Eye (tissue), 1 donor: ENCODE results near the gene GGNBP2.
"Not testable (repeated sequence)": the region's sequence is repeated elsewhere in the genome, so short reads cannot be mapped to it uniquely, and the experiment has no call there.

Source experiments
- DNase-seq: peaks from one replicate; pipeline ENCODE4 v3.0.0-alpha.2; 2015

The GGNBP2 gene

GRCh38 chr17:36602924-36603384 lies 58.2 kb downstream of the GGNBP2 start:
- DNase-seq = peak; percentile 86

GRCh38 chr17:36605028-36605427 lies 60.3 kb downstream of the GGNBP2 start:
- DNase-seq = not testable (repeated sequence)

GRCh38 chr17:36608280-36608679 lies 63.6 kb downstream of the GGNBP2 start:
- no peak for DNase-seq

GRCh38 chr17:36608794-36609497 lies 64.2 kb downstream of the GGNBP2 start:
- DNase-seq = peak; percentile 84

- DNase-seq = no peak
These were observed 64.8 kb downstream of the GGNBP2 start for GRCh38 chr17:36609498-36609862.

GRCh38 chr17:36610474-36610873 lies 65.8 kb downstream of the GGNBP2 start:
- no peak for DNase-seq

- DNase-seq = no peak
These were observed 66.8 kb downstream of the GGNBP2 start for GRCh38 chr17:36611345-36612072.

GRCh38 chr17:36612323-36612722 lies 67.6 kb downstream of the GGNBP2 start:
- no peak for DNase-seq

- no peak for DNase-seq
These were observed 68.4 kb downstream of the GGNBP2 start for GRCh38 chr17:36613155-36613554.

GRCh38 chr17:36614081-36614480 lies 69.4 kb downstream of the GGNBP2 start:
- no peak for DNase-seq

- no peak for DNase-seq
These were observed 70.2 kb downstream of the GGNBP2 start for GRCh38 chr17:36614933-36615332.

GRCh38 chr17:36616061-36617029 lies 71.6 kb downstream of the GGNBP2 start:
- no peak for DNase-seq

GRCh38 chr17:36617773-36618172 lies 73.1 kb downstream of the GGNBP2 start:
- DNase-seq = peak; percentile 43

GRCh38 chr17:36623281-36623680 lies 78.6 kb downstream of the GGNBP2 start:
- no peak for DNase-seq

- DNase-seq = no peak
These were observed 80.5 kb downstream of the GGNBP2 start for GRCh38 chr17:36625188-36625587.

GRCh38 chr17:36627101-36627500 lies 82.4 kb downstream of the GGNBP2 start:
- DNase-seq = peak; percentile 82

GRCh38 chr17:36628576-36628975 lies 83.9 kb downstream of the GGNBP2 start:
- no peak for DNase-seq

- DNase-seq = peak; percentile 92
These were observed 84.6 kb downstream of the GGNBP2 start for GRCh38 chr17:36629252-36629847.

- no peak for DNase-seq
These were observed 85.3 kb downstream of the GGNBP2 start for GRCh38 chr17:36629970-36630502.

- no peak for DNase-seq
These were observed 86.3 kb downstream of the GGNBP2 start for GRCh38 chr17:36631022-36631421.

- DNase-seq = no peak
These were observed 88.4 kb downstream of the GGNBP2 start for GRCh38 chr17:36632916-36633771.
